ENCODE results near the gene SAMD4A. TPM values are rescaled to one million over a fixed set of nuclear protein-coding genes. Genes with fewer than 3 reads are reported as not detected.

The SAMD4A gene
- total RNA-seq, 1 experiment from 2014 or later, result 9.6 TPM

- H2AK5ac ChIP-seq (ENCODE audit: insufficient read length, low read length), result no peak overlapping the region
- no peak overlapping the region for H3K18ac ChIP-seq (ENCODE audit: insufficient read length, low read depth, low read length)
- H3K23ac ChIP-seq (ENCODE audit: insufficient read length, low read depth, low read length), result no peak overlapping the region
- H2BK15ac ChIP-seq (ENCODE audit: low read depth, low read length), result no peak overlapping the region
- no peak overlapping the region for H2BK5ac ChIP-seq (ENCODE audit: insufficient read length, low read length)
- no peaks in the 10 kb centered on the region for H3K9me3 Mint-ChIP-seq
- H3K4ac ChIP-seq (ENCODE audit: low read depth, low read length), result no peak overlapping the region
- H3K14ac ChIP-seq (ENCODE audit: insufficient read depth, low read length), result no peak overlapping the region
- H3K4me2 ChIP-seq (ENCODE audit: insufficient read depth, insufficient read length, low read length), result no peak overlapping the region
- H3K56ac ChIP-seq (ENCODE audit: insufficient read length, low read depth, low read length), result no peak overlapping the region
- no peak overlapping the region for H3K4me3 Mint-ChIP-seq
- no peaks in the 10 kb centered on the region for H3K27me3 Mint-ChIP-seq (ENCODE audit: low read depth)
- H3K79me1 ChIP-seq (ENCODE audit: insufficient read depth, low read depth, low read length, poor library complexity, severe bottlenecking), result no peaks in the 10 kb centered on the region
- H3K4me1 Mint-ChIP-seq, result peaks cover 8% of the 10 kb centered on the region in 2 experiments
- WGBS (ENCODE audit: extremely low coverage, insufficient read length, low lambda C conversion rate), result no CpG with 5 or more reads among the region's 5 CpGs
- no peak overlapping the region for H3K27ac Mint-ChIP-seq
- no peak overlapping the region for H2BK20ac ChIP-seq (ENCODE audit: low read depth, low read length, poor library complexity, severe bottlenecking)
- DNase-seq, result no peak
- H3K23me2 ChIP-seq (ENCODE audit: insufficient read length, low read depth, low read length, poor library complexity, severe bottlenecking), result no peaks in the 10 kb centered on the region
- H3K27ac ChIP-seq (ENCODE audit: insufficient read length, low read depth, low read length), result no peak overlapping the region
- no peak overlapping the region for H2AFZ ChIP-seq (ENCODE audit: low read length)
- H4K5ac ChIP-seq (ENCODE audit: insufficient read length, low read depth, low read length), result no peak overlapping the region
- no peak overlapping the region for H3K9ac ChIP-seq (ENCODE audit: extremely low read depth, insufficient read length, low read length)
- no peak overlapping the region for H2BK120ac ChIP-seq (ENCODE audit: low read depth, low read length, poor library complexity, severe bottlenecking)
- H4K91ac ChIP-seq (ENCODE audit: insufficient read length, low read depth, low read length), result no peak overlapping the region
- H3K4me1 ChIP-seq (ENCODE audit: insufficient read depth, low read length), result no peaks in the 10 kb centered on the region
- no peaks in the 10 kb centered on the region for H3K27me3 ChIP-seq (ENCODE audit: insufficient read depth, low read length)
- no peak overlapping the region for H3T11ph ChIP-seq (ENCODE audit: low read length)
- no peak for TF ChIP-seq CTCF (conservative IDR thresholded peaks at IDR 0.05)
- no peaks in the 10 kb centered on the region for H3K79me2 ChIP-seq (ENCODE audit: insufficient read depth, low read length)
- no peak overlapping the region for H2BK12ac ChIP-seq (ENCODE audit: insufficient read length, low read depth, low read length)
- H4K20me1 ChIP-seq (ENCODE audit: control insufficient read depth, insufficient read depth, insufficient read length), result no peaks in the 10 kb centered on the region
- H3K9me3 ChIP-seq (ENCODE audit: control insufficient read depth, low read depth, low read length), result no peaks in the 10 kb centered on the region
- no peak overlapping the region for H4K8ac ChIP-seq (replicated peaks; ENCODE audit: insufficient read length, low read depth, low read length)
- peaks cover 0 to 2% (median 0%) of the 10 kb centered on the region in 3 experiments; a peak in 1 of 7 replicates for H3K36me3 Mint-ChIP-seq (ENCODE audit: insufficient read depth in 1 of 3, low read depth in 3 of 3)
These were observed 219.1 kb downstream of the SAMD4A start for GRCh38 chr14:54785778-54786770.
